Lower lobe of right lung (tissue), 2 donors: ENCODE measurements around the gene GATAD1. TPM values are rescaled to one million over a fixed set of nuclear protein-coding genes. Genes with fewer than 3 reads are reported as not detected.
A peak's percentile ranks its signal among the peaks of the same experiment; 100 is the strongest.
"Not testable (repeated sequence)": the region's sequence is repeated elsewhere in the genome, so short reads cannot be mapped to it uniquely, and the experiment has no call there.

Source experiments
- ATAC-seq, 2 donors: fragments of 200-7000 bp; cut with Tn5 transposase; one replicate each; pipeline ENCODE4 v1.9.1; 2020 to 2022; ENCODE audit warnings: mild to moderate bottlenecking in 2 of 2, moderate library complexity in 2 of 2
- DNase-seq: peaks from one replicate; pipeline ENCODE4 v3.0.0-alpha.2; 2020
- H3K27ac ChIP-seq: fragments of 200-600 bp; one replicate; pipeline ENCODE4 v1.8.0; 2022
- H3K27me3 ChIP-seq: fragments of 200-600 bp; one replicate; pipeline ENCODE4 v1.8.0; 2022; ENCODE audit warnings: low read depth
- H3K36me3 ChIP-seq: fragments of 200-600 bp; one replicate; pipeline ENCODE4 v1.8.0; 2022; ENCODE audit warnings: mild to moderate bottlenecking
- H3K4me1 ChIP-seq: fragments of 200-600 bp; one replicate; pipeline ENCODE4 v1.8.0; 2022
- H3K4me3 ChIP-seq: fragments of 200-600 bp; one replicate; pipeline ENCODE4 v1.8.0; 2022; ENCODE audit warnings: mild to moderate bottlenecking
- H3K9me3 ChIP-seq: fragments of 200-600 bp; one replicate; pipeline ENCODE4 v1.8.0; 2022
- intact Hi-C: fragments of 100-400 bp; cut with DNase I; formaldehyde crosslinking; loops from one replicate; pipeline ENCODE4 v1.11.0; 2022
- total RNA-seq: library from RNA; stranded (reverse); fragmentation: NEBNext Ultra II Directional; extraction: Animal tissue kit (Norgen Biotek cat#: 25700); gene quantifications from one replicate; pipeline ENCODE4 v1.2.1, GENCODE V29; 2021
- TF ChIP-seq, protein P1 (sequence below): fragments of 200-600 bp; IDR thresholded peaks from one replicate; pipeline ENCODE4 v1.8.0; 2022; ENCODE audit warnings: antibody characterized with exemption, mild to moderate bottlenecking
- donor health status: DM: no; HTN: yes; CAD: no; lungs with severe emphysema.

Gene GATAD1
- total RNA-seq, 1 donor from 2014 or later: 39.9 TPM

DNA sequence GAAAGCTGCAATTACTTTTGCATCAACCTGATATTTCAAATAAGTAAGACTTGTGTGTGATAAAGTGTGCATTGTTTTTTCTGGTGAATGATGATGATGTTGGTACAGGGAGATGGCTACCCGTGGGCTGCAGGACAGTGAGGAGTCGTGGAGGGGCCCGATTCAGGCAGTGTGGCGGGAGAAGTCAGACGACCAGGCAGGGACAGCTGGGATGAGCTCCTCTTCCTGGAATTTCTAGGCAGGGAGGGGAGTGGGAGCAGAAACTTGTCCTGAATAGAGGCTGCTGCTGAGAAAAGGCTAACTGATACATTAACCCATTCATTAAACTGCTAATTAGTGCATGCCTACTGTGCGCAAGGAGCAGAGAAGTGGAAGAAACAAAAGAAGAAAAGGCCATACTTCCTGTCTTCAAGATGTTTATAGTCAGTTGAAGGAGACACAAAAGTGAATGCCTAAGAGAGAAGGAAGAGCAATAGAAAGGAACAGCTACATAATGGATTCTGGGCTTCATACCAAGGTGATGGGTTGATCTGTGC lies 9.3 kb upstream of the GATAD1 start:
- no peaks in the 10 kb centered on the region for H3K36me3 ChIP-seq

DNA sequence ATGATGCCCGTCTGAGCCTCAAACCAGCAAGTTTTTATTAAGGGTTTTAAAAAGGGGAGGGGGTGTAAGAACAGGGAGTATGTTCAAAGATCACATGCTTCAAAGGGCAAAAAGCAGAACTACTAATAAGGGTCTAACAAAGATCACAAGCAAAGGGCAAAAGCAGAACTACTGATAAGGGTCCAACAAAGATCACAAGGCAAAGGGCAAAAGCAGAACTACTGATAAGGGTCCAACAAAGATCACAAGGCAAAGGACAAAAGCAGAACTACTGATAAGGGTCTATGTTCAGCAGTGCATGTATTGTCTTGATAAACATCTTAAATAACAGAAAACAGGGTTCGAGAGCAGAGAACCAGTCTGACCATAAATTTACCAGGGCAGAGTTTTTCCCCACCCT lies 4.6 kb upstream of the GATAD1 start:
- intact Hi-C loops: not testable (repeated sequence)

More for the DNA sequence above, 9.3 kb upstream of the GATAD1 start:
- ATAC-seq (no peak), DNase-seq (no peak)
- Histone ChIP-seq H3K4me1 (no peaks in the 10 kb centered on the region), H3K4me3 (no peak overlapping the region), H3K9me3 (no peaks in the 10 kb centered on the region), H3K27me3 (no peaks in the 10 kb centered on the region), H3K27ac (no peak overlapping the region)
- intact Hi-C loops: no loop called here
- TF ChIP-seq, protein P1, sequence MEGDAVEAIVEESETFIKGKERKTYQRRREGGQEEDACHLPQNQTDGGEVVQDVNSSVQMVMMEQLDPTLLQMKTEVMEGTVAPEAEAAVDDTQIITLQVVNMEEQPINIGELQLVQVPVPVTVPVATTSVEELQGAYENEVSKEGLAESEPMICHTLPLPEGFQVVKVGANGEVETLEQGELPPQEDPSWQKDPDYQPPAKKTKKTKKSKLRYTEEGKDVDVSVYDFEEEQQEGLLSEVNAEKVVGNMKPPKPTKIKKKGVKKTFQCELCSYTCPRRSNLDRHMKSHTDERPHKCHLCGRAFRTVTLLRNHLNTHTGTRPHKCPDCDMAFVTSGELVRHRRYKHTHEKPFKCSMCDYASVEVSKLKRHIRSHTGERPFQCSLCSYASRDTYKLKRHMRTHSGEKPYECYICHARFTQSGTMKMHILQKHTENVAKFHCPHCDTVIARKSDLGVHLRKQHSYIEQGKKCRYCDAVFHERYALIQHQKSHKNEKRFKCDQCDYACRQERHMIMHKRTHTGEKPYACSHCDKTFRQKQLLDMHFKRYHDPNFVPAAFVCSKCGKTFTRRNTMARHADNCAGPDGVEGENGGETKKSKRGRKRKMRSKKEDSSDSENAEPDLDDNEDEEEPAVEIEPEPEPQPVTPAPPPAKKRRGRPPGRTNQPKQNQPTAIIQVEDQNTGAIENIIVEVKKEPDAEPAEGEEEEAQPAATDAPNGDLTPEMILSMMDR: no peak

DNA sequence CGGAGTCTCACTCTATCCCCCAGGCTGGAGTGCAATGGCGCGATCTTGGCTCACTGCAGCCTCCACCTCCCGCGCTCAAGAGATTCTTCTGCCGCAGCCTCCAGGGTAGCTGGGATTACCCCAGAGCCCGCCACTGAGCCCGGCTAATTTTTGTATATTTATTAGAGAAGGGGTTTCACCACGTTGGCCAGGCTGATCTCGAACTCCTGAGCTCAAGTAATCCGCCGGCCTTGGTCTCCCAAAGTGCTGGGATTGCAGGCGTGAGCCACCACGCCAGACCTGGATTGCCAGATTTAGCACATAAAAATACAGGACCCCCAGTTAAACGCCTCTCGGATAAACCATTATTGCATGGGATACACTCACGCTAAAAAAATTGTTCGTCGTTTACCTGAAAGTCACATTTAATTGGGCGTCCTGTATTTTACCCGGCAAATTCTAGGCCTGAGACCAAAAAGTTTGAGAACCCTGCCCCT lies 375 bp upstream of the GATAD1 start:
- Histone ChIP-seq H3K27ac (peak overlapping the region; percentile 99), H3K36me3 (peaks cover 26% of the 10 kb centered on the region), H3K4me3 (peak overlapping the region; percentile 98), H3K4me1 (peaks cover 16% of the 10 kb centered on the region), H3K9me3 (no peaks in the 10 kb centered on the region), H3K27me3 (no peaks in the 10 kb centered on the region)
- DNase-seq (peak; percentile 50), ATAC-seq (no peak)
- TF ChIP-seq, protein P1: no peak
- intact Hi-C loops: no loop called here

More for the DNA sequence above, 4.6 kb upstream of the GATAD1 start:
- not testable (repeated sequence) for H3K27ac ChIP-seq, DNase-seq, H3K4me1 ChIP-seq, H3K27me3 ChIP-seq, H3K36me3 ChIP-seq, H3K9me3 ChIP-seq, ATAC-seq, H3K4me3 ChIP-seq

DNA sequence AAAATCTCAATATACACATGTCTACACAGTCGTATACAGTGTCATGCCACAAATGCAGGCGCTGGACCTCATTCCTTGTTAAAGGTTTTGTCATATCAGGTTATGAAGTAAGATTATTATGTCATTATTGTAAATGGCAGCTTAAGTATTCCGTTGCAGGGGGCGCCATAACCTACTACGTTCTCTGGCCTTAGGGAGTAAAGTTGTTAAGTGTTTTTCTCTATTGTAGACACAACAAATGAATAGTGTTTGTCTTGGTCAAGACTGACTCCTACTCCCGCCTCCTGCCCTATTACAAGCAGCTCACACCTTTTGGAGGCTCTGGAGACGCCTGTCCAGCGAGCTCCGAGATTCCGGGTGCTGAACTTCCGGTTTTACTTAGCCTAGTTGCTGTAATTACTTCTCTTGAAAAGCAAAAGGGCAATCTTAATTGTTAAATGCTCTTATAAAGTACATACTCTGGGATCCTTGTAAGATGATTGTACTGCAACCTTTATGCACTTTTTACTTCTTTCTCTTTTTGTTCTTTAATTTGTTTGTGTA lies 994 bp downstream of the GATAD1 start:
- ATAC-seq (peak; percentile 75 to 82), DNase-seq (peak; percentile 72)
- Histone ChIP-seq H3K27ac (peak overlapping the region; percentile 99), H3K27me3 (no peaks in the 10 kb centered on the region), H3K4me1 (peaks cover 16% of the 10 kb centered on the region), H3K4me3 (peak overlapping the region; percentile 98), H3K36me3 (peaks cover 40% of the 10 kb centered on the region), H3K9me3 (no peaks in the 10 kb centered on the region)
- intact Hi-C loops: no loop called here
- TF ChIP-seq, protein P1: peak; percentile 40

DNA sequence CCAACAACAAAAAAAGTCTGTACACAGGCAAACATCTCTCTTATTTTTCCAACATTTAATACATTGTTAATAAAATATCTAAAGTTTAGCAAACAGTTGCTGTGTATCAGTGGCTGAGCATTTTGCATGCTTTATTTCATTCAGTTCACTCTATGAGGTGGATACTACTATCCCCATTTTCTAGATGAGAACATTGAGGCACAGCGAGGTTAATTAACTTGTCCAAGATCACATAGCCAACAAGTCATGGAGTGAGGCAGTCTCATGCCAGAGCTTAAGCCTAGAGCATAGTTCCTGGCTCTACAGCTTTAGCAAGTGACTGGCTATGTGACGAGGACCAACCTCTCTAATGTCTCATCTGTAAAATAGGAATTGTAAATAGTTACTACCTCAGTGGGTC lies 4.4 kb downstream of the GATAD1 start:
- H3K4me3 ChIP-seq: no peak overlapping the region
- DNase-seq (no peak), ATAC-seq (no peak)
- H3K36me3 ChIP-seq: peaks cover 74% of the 10 kb centered on the region
- no peaks in the 10 kb centered on the region for H3K9me3 ChIP-seq
- no peaks in the 10 kb centered on the region for H3K27me3 ChIP-seq
- no peak overlapping the region for H3K27ac ChIP-seq
- peaks cover 16% of the 10 kb centered on the region for H3K4me1 ChIP-seq
- intact Hi-C loops: no loop called here
- TF ChIP-seq, protein P1: no peak

DNA sequence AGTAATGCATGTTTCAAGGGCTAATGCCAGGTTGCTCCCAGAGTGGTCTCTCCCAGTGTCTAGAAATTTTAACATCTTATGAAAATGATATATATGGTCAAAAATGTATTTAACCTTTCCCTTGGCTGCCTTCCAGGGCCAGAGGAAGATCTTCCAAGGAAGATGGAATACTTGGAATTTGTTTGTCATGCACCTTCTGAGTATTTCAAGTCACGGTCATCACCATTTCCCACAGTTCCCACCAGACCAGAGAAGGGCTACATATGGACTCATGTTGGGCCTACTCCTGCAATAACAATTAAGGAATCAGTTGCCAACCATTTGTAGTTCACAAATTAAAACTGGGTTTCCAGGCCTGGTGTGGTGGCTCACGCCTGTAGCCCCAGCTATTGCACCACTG lies 9.0 kb downstream of the GATAD1 start:
- Histone ChIP-seq H3K4me3 (no peak overlapping the region), H3K9me3 (no peaks in the 10 kb centered on the region), H3K4me1 (no peaks in the 10 kb centered on the region), H3K27me3 (no peaks in the 10 kb centered on the region), H3K36me3 (peaks cover 76% of the 10 kb centered on the region), H3K27ac (no peak overlapping the region)
- ATAC-seq: no peak
- no peak for DNase-seq
- intact Hi-C loops: no loop called here
- TF ChIP-seq, protein P1: no peak
